ENCODE measurements around the gene FAM171A2. TPM values are rescaled to one million over a fixed set of nuclear protein-coding genes. Genes with fewer than 3 reads are reported as not detected.

Gene FAM171A2
- total RNA-seq, 1 experiment from 2014 or later = 29.9 TPM

DNA sequence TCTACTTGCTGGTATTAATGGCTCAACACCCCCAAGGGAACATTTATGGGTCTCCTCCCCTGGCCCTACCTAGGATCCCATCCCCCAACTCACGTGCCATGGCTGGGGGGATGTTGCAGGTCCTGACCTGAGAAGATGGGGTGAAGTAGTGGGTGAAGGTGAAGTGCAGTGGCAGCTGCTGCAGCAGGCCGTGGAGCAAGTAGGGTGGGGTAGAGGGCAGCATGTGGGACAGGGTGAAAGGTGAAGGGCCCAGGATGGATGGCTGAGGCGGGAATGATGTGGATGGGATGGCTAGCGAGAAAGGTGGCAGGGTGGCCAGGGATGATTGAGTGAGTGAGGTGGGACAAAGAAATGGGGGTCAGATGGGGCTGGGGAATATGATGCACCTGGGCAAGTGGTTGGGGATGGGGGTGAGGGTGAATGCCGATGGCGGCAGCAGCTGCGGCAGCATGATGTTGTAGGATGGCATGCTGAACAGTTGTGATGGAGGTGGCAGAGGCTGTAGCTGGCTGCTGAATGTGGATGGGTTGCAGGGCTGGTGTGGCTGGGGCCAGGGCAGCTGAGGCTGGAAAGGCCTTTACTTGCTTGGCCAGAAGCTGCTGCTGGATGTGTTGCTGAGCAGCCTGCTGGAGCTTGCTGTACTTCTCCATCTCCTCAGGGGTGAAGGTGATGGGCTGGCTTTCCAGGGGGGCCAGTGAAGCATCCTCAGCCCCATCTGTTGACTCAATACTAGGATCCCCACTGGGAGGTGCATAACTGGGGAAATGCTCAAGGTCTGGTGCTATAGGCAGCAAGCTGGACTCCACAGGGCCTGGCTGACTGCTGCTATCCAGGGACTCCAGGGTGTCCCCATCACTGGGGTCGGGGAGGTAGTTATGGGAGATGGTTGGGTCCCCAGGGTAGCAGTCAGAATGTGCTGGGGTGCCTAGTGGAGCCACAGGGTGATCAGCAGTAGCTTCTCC lies 34.1 kb upstream of the FAM171A2 start (continued):
- TF ChIP-seq, protein P1, sequence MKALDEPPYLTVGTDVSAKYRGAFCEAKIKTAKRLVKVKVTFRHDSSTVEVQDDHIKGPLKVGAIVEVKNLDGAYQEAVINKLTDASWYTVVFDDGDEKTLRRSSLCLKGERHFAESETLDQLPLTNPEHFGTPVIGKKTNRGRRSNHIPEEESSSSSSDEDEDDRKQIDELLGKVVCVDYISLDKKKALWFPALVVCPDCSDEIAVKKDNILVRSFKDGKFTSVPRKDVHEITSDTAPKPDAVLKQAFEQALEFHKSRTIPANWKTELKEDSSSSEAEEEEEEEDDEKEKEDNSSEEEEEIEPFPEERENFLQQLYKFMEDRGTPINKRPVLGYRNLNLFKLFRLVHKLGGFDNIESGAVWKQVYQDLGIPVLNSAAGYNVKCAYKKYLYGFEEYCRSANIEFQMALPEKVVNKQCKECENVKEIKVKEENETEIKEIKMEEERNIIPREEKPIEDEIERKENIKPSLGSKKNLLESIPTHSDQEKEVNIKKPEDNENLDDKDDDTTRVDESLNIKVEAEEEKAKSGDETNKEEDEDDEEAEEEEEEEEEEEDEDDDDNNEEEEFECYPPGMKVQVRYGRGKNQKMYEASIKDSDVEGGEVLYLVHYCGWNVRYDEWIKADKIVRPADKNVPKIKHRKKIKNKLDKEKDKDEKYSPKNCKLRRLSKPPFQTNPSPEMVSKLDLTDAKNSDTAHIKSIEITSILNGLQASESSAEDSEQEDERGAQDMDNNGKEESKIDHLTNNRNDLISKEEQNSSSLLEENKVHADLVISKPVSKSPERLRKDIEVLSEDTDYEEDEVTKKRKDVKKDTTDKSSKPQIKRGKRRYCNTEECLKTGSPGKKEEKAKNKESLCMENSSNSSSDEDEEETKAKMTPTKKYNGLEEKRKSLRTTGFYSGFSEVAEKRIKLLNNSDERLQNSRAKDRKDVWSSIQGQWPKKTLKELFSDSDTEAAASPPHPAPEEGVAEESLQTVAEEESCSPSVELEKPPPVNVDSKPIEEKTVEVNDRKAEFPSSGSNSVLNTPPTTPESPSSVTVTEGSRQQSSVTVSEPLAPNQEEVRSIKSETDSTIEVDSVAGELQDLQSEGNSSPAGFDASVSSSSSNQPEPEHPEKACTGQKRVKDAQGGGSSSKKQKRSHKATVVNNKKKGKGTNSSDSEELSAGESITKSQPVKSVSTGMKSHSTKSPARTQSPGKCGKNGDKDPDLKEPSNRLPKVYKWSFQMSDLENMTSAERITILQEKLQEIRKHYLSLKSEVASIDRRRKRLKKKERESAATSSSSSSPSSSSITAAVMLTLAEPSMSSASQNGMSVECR (CRISPR knock-in tag; IDR thresholded peaks at IDR 0.05; ENCODE audit: borderline replicate concordance) = no peak
- TF ChIP-seq, protein P2, sequence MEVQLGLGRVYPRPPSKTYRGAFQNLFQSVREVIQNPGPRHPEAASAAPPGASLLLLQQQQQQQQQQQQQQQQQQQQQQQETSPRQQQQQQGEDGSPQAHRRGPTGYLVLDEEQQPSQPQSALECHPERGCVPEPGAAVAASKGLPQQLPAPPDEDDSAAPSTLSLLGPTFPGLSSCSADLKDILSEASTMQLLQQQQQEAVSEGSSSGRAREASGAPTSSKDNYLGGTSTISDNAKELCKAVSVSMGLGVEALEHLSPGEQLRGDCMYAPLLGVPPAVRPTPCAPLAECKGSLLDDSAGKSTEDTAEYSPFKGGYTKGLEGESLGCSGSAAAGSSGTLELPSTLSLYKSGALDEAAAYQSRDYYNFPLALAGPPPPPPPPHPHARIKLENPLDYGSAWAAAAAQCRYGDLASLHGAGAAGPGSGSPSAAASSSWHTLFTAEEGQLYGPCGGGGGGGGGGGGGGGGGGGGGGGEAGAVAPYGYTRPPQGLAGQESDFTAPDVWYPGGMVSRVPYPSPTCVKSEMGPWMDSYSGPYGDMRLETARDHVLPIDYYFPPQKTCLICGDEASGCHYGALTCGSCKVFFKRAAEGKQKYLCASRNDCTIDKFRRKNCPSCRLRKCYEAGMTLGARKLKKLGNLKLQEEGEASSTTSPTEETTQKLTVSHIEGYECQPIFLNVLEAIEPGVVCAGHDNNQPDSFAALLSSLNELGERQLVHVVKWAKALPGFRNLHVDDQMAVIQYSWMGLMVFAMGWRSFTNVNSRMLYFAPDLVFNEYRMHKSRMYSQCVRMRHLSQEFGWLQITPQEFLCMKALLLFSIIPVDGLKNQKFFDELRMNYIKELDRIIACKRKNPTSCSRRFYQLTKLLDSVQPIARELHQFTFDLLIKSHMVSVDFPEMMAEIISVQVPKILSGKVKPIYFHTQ (CRISPR knock-in tag; IDR thresholded peaks at IDR 0.05) = no peak

DNA sequence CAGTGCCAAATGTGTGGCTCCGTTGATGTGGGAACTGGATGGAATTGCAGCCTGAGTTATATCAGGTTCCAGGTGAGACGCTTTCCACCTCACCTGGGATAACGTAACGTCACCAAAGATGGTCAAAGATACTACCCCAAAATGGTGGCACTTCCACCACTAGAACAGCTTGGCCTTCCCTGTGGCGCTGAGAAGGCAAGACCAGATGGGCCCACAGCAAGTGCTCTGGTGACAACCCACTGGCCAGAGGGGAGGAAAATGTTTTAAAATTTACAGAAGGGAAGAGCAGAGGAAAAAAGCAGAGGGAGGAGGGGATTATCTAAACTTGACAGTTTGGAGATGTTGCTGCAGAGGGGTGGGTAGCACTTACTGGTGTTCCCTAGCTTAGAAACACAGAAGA lies 33.3 kb upstream of the FAM171A2 start:
- H3K27ac Mint-ChIP-seq = no peak overlapping the region; the same call in 1 of the 2 replicates
- DNase-seq (ENCODE audit: low spot score) (no peak), ATAC-seq (no peak)
- peaks cover 10% of the 10 kb centered on the region for H3K4me1 Mint-ChIP-seq
- no peaks in the 10 kb centered on the region; the same call in 1 of the 2 replicates for H3K27me3 Mint-ChIP-seq (ENCODE audit: low read depth)
- ChIA-PET POLR2A (no interaction called here), CTCF (no interaction called here)
- H3K9me3 Mint-ChIP-seq = no peaks in the 10 kb centered on the region
- no peak overlapping the region for H3K4me3 Mint-ChIP-seq
- TF ChIP-seq FOXP1 (CRISPR knock-in tag; IDR thresholded peaks at IDR 0.05; ENCODE audit: borderline replicate concordance) = no peak
- TF ChIP-seq, protein P3, sequence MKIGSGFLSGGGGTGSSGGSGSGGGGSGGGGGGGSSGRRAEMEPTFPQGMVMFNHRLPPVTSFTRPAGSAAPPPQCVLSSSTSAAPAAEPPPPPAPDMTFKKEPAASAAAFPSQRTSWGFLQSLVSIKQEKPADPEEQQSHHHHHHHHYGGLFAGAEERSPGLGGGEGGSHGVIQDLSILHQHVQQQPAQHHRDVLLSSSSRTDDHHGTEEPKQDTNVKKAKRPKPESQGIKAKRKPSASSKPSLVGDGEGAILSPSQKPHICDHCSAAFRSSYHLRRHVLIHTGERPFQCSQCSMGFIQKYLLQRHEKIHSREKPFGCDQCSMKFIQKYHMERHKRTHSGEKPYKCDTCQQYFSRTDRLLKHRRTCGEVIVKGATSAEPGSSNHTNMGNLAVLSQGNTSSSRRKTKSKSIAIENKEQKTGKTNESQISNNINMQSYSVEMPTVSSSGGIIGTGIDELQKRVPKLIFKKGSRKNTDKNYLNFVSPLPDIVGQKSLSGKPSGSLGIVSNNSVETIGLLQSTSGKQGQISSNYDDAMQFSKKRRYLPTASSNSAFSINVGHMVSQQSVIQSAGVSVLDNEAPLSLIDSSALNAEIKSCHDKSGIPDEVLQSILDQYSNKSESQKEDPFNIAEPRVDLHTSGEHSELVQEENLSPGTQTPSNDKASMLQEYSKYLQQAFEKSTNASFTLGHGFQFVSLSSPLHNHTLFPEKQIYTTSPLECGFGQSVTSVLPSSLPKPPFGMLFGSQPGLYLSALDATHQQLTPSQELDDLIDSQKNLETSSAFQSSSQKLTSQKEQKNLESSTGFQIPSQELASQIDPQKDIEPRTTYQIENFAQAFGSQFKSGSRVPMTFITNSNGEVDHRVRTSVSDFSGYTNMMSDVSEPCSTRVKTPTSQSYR (CRISPR knock-in tag; IDR thresholded peaks at IDR 0.05) = no peak
- TF ChIP-seq IRF2 (CRISPR knock-in tag; IDR thresholded peaks at IDR 0.05; ENCODE audit: borderline replicate concordance, low read depth) = no peak
- TF ChIP-seq, protein P4, sequence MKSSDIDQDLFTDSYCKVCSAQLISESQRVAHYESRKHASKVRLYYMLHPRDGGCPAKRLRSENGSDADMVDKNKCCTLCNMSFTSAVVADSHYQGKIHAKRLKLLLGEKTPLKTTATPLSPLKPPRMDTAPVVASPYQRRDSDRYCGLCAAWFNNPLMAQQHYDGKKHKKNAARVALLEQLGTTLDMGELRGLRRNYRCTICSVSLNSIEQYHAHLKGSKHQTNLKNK (CRISPR knock-in tag; IDR thresholded peaks at IDR 0.05) = no peak
- TF ChIP-seq, protein P5, sequence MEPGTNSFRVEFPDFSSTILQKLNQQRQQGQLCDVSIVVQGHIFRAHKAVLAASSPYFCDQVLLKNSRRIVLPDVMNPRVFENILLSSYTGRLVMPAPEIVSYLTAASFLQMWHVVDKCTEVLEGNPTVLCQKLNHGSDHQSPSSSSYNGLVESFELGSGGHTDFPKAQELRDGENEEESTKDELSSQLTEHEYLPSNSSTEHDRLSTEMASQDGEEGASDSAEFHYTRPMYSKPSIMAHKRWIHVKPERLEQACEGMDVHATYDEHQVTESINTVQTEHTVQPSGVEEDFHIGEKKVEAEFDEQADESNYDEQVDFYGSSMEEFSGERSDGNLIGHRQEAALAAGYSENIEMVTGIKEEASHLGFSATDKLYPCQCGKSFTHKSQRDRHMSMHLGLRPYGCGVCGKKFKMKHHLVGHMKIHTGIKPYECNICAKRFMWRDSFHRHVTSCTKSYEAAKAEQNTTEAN (CRISPR knock-in tag; IDR thresholded peaks at IDR 0.05) = no peak
- TF ChIP-seq ESRRA (CRISPR knock-in tag; IDR thresholded peaks at IDR 0.05; ENCODE audit: borderline replicate concordance) = no peak
- TF ChIP-seq ZNF219 (CRISPR knock-in tag; IDR thresholded peaks at IDR 0.05; ENCODE audit: borderline replicate concordance) = no peak
- no peak for TF ChIP-seq ATF1 (CRISPR knock-in tag; IDR thresholded peaks at IDR 0.05)
- H3K36me3 Mint-ChIP-seq = peaks cover 35% of the 10 kb centered on the region

Data from WTC11 (cell line).